GM12878 (cell line): Measurements from ENCODE around the gene SRGAP1. TPM values are rescaled to one million over a fixed set of nuclear protein-coding genes. Genes with fewer than 3 reads are reported as not detected.

Experiments
- ATAC-seq: fragments of 200-7000 bp; cut with Tn5 transposase; 3 replicates; pipeline ENCODE4 v1.9.1; 2020; ENCODE audit warnings: mild to moderate bottlenecking, moderate library complexity
- BruUV-seq: library from RNA; stranded (reverse); fragments of 400-500 nt; replicated peaks from 2 replicates; lab custom pipeline; 2021; lab: Mats Ljungman, UMichigan
- CTCF ChIA-PET: fragments of 300-600 bp; sonication (Branson Sonifier 250); formaldehyde crosslinking; extraction: SDS; loops from one replicate; lab custom pipeline; 2021; ENCODE audit warnings: inconsistent platforms; lab: Yijun Ruan, JAX
- POLR2A ChIA-PET: fragments of 350-600 bp; formaldehyde crosslinking; extraction: SDS; loops from one replicate; lab custom pipeline; 2021; ENCODE audit warnings: inconsistent platforms; lab: Charles Lee
- RAD21 ChIA-PET: fragments of 300-600 bp; sonication (Branson Sonifier 250); formaldehyde crosslinking; loops from one replicate; lab custom pipeline; 2023; ENCODE audit warnings: antibody characterized with exemption; ENCODE audit not compliant: unreplicated experiment; lab: Charles Lee
- SMC1A ChIA-PET: fragments of 300-600 bp; sonication (Branson Sonifier 250); formaldehyde crosslinking; loops from one replicate; lab custom pipeline; 2023; ENCODE audit not compliant: unreplicated experiment, uncharacterized antibody; lab: Charles Lee
- DNase-seq: peaks from one replicate; pipeline ENCODE4 v3.0.0-alpha.2; 2011; ENCODE audit warnings: low read depth, low spot score
- FAIRE-seq: peaks from 3 replicates; lab custom pipeline; 2011; peaks lifted over from hg19 to GRCh38; lab: Jason Lieb, UNC
- H2AFZ ChIP-seq: 2 replicates; pipeline ENCODE4 v1.6.0; 2011; ENCODE audit warnings: low read depth, low read length, control low read depth; ENCODE audit not compliant: control insufficient read depth
- H3K27ac ChIP-seq: 2 replicates; pipeline ENCODE4 v1.5.1; 2011; ENCODE audit warnings: control low read depth; ENCODE audit not compliant: control insufficient read depth, insufficient read depth
- H3K27me3 ChIP-seq, 2 experiments: replicated peaks in 1 of 2; 2 replicates each; pipeline versions ENCODE4 v1.6.0 to v1.6.1; 2011; ENCODE audit warnings: low read length in 1 of 2; ENCODE audit not compliant: control insufficient read depth in 2 of 2, insufficient read depth in 2 of 2
- H3K36me3 ChIP-seq, 2 experiments: 2 replicates each; pipeline ENCODE4 v1.5.1; 2011; ENCODE audit warnings: low read length in 1 of 2; ENCODE audit not compliant: control insufficient read depth in 2 of 2, insufficient read depth in 2 of 2
- H3K4me1 ChIP-seq: 2 replicates; pipeline ENCODE4 v1.6.1; 2011; ENCODE audit warnings: mild to moderate bottlenecking, low read length, moderate library complexity, mixed read lengths; ENCODE audit not compliant: control insufficient read depth, insufficient read depth
- H3K4me2 ChIP-seq: 2 replicates; pipeline ENCODE4 v1.6.0; 2011; ENCODE audit warnings: control low read depth; ENCODE audit not compliant: control insufficient read depth, insufficient read depth
- H3K4me3 ChIP-seq: fragments of 200-600 bp; sonication (generic); 2 replicates; pipeline ENCODE4 v1.5.1; 2016
- H3K79me2 ChIP-seq: 2 replicates; pipeline ENCODE4 v1.6.0; 2011; ENCODE audit warnings: low read length; ENCODE audit not compliant: control insufficient read depth, insufficient read depth
- H3K9ac ChIP-seq: 2 replicates; pipeline ENCODE4 v1.8.0; 2011; ENCODE audit warnings: low read length, control low read depth, mixed read lengths; ENCODE audit not compliant: control insufficient read depth, insufficient read depth
- H3K9me3 ChIP-seq: replicated peaks from 3 replicates; pipeline ENCODE4 v1.5.1; 2011; ENCODE audit warnings: mild to moderate bottlenecking, low read length; ENCODE audit not compliant: control insufficient read depth, insufficient read depth
- H4K20me1 ChIP-seq: 2 replicates; pipeline ENCODE4 v1.6.0; 2011; ENCODE audit not compliant: control insufficient read depth, insufficient read depth
- NFYA ChIP-seq: IDR thresholded peaks from 2 replicates; pipeline ENCODE4 v1.6.1; 2011; ENCODE audit warnings: low read depth, mild to moderate bottlenecking, low read length, improper control_type of control experiment, borderline replicate concordance
- PAX8 ChIP-seq: fragments of 450-650 bp; IDR thresholded peaks from 2 replicates; pipeline ENCODE4 v1.6.1; 2017; ENCODE audit warnings: mild to moderate bottlenecking, moderate library complexity
- POLR2AphosphoS5 ChIP-seq: IDR thresholded peaks from 2 replicates; pipeline ENCODE4 v1.6.1; 2011; ENCODE audit warnings: mild to moderate bottlenecking, low read length, inconsistent platforms
- RAD51 ChIP-seq: fragments of 450-650 bp; IDR thresholded peaks from 2 replicates; pipeline ENCODE4 v1.6.1; 2016; ENCODE audit warnings: moderate library complexity, mild to moderate bottlenecking, inconsistent platforms
- SREBF2 ChIP-seq: IDR thresholded peaks from 2 replicates; pipeline ENCODE4 v1.6.1; 2012; ENCODE audit warnings: mild to moderate bottlenecking, low read length
- SUPT20H ChIP-seq: IDR thresholded peaks from 2 replicates; pipeline ENCODE4 v1.6.1; 2011; ENCODE audit warnings: low read depth, mild to moderate bottlenecking, low read length, moderate library complexity, borderline replicate concordance; ENCODE audit not compliant: control insufficient read depth
- ZNF24 ChIP-seq: fragments of 450-650 bp; IDR thresholded peaks from 2 replicates; pipeline ENCODE4 v1.6.1; 2017; ENCODE audit warnings: antibody characterized with exemption, mild to moderate bottlenecking
- WGBS: methylation state at CpG from one replicate; pipeline ENCODE4 v1.1.6; 2016; ENCODE audit warnings: low lambda C conversion rate; ENCODE audit not compliant: insufficient replicate concordance, insufficient coverage; ENCODE audit errors: missing lambda C conversion rate; 5-methylcytosine and 5-hydroxymethylcytosine counted together
- in situ Hi-C: fragments of 300-500 bp; cut with MboI; formaldehyde crosslinking; loops from 9 replicates; pipeline ENCODE4 v1.14.3; 2018; ENCODE audit warnings: mixed read lengths
- intact Hi-C: fragments of 100-400 bp; cut with micrococcal nuclease; formaldehyde crosslinking; loops from one replicate; pipeline ENCODE4 v1.14.2; 2022; ENCODE audit not compliant: unreplicated experiment
- polyA plus RNA-seq, 11 experiments: library from polyadenylated mRNA; depleted of rRNA in 4 of 11; unstranded in 6 of 11; stranded (reverse) in 5 of 11; fragments of >200 nt; fragmentation: Nextera tagmentation in 4 of 11; fragmentation: Illumina TruSeq in 1 of 11; extraction: Ambion mirVana in 4 of 11; extraction: Trizol in 1 of 11; gene quantifications; 1 replicate in 1 of 11; 2 replicates in 10 of 11; pipeline versions ENCODE4 v1.2.1 to v1.2.3, GENCODE V29; 2011 to 2016; ENCODE audit warnings: inconsistent platforms in 2 of 11, missing spikeins in 2 of 11, low read depth in 1 of 11
- total RNA-seq, 4 experiments: library from RNA; depleted of rRNA in 3 of 4; stranded (reverse); fragments of >200 nt in 3 of 4; fragmentation: Illumina TruSeq in 1 of 4; extraction: Trizol in 1 of 4; gene quantifications; 2 replicates each; pipeline versions ENCODE4 v1.2.1 to v1.2.3, GENCODE V29; 2013 to 2021
- TF ChIP-seq, protein P1 (sequence below): IDR thresholded peaks from 2 replicates; pipeline ENCODE4 v1.6.1; 2011; ENCODE audit warnings: borderline replicate concordance, low read depth, mild to moderate bottlenecking, moderate library complexity, mixed read lengths, low read length; ENCODE audit not compliant: insufficient read depth; ENCODE audit errors: extremely low read length
- TF ChIP-seq, protein P2 (sequence below): fragments of 450-650 bp; IDR thresholded peaks from 2 replicates; pipeline ENCODE4 v1.6.1; 2017; ENCODE audit warnings: mild to moderate bottlenecking
- TF ChIP-seq, protein P3 (sequence below): IDR thresholded peaks from 2 replicates; pipeline ENCODE4 v1.6.1; 2012; ENCODE audit warnings: mild to moderate bottlenecking, low read depth, low read length
- TF ChIP-seq, protein P4 (sequence below): fragments of 450-650 bp; IDR thresholded peaks from 2 replicates; pipeline ENCODE4 v1.6.1; 2017; ENCODE audit warnings: low read depth, mild to moderate bottlenecking, moderate library complexity

The SRGAP1 gene
- total and polyA plus RNA-seq, 10 of the 15 experiments (the other 5 are each of a cell fraction or from before 2014, with no cell fraction given), result 0.16 to 0.85 (median 0.46) TPM

DNA sequence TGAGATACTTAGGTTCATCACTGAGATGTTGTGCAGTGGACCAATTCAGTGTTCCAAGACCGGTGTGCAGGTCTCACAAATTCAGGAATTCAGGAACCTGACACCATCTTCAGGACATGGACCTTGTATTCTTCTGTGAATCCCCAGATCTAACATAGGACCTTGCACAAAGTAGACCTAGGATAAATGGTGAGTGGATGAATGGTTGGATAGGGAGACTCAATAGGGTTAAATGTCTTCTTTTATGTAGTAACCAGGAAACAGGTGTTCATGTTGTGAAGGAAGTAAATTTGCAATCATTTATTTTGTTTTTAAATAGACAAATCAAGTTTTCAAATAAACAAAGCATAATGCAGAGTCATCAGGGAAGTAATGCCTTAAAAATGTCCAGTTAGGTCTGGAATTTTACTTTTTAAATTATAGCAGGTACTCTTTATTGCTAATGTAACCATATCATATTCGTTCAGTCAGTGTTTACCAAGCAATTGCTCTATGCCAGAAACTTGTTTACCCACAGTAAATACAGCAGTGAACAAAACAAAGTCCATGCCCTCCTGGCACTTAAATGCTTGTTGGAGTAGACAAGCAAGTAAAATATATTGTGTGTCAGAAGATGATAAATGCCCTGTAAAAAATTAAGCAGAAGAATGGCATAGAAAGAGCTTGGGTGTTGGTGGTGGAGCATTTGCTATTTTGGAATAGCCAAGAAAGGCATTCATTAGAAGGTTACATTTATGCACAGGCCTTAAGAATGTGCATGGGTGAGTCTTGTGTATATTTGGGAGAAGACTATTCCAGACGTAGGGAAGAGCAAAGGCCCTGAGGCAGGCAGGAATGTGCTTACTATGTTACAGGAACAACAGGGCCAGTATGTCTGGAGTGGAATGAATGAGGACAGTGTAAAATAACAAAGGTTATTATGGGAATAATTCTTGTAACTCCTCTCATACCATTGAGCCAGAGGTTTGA is 38.5 kb upstream of the SRGAP1 start:
- Histone ChIP-seq H3K36me3 (peaks cover 0 to 9% of the 10 kb centered on the region in 2 experiments; a peak in 3 of 4 replicates), H3K27ac (no peak overlapping the region), H3K4me1 (no peaks in the 10 kb centered on the region)
- ChIA-PET POLR2A (no interaction called here), RAD21 (no interaction called here)
- WGBS, result 79% methylated on average over 3 of the region's 3 CpGs
- in situ Hi-C loops, result no loop called here
- no peak for FAIRE-seq
- TF ChIP-seq ZNF24 (no peak), PAX8 (no peak), NFYA (no peak), SUPT20H (no peak), POLR2AphosphoS5 (no peak), RAD51 (no peak), SREBF2 (no peak)
- TF ChIP-seq, protein P1, sequence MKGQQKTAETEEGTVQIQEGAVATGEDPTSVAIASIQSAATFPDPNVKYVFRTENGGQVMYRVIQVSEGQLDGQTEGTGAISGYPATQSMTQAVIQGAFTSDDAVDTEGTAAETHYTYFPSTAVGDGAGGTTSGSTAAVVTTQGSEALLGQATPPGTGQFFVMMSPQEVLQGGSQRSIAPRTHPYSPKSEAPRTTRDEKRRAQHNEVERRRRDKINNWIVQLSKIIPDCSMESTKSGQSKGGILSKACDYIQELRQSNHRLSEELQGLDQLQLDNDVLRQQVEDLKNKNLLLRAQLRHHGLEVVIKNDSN, result no peak
- TF ChIP-seq, protein P2, sequence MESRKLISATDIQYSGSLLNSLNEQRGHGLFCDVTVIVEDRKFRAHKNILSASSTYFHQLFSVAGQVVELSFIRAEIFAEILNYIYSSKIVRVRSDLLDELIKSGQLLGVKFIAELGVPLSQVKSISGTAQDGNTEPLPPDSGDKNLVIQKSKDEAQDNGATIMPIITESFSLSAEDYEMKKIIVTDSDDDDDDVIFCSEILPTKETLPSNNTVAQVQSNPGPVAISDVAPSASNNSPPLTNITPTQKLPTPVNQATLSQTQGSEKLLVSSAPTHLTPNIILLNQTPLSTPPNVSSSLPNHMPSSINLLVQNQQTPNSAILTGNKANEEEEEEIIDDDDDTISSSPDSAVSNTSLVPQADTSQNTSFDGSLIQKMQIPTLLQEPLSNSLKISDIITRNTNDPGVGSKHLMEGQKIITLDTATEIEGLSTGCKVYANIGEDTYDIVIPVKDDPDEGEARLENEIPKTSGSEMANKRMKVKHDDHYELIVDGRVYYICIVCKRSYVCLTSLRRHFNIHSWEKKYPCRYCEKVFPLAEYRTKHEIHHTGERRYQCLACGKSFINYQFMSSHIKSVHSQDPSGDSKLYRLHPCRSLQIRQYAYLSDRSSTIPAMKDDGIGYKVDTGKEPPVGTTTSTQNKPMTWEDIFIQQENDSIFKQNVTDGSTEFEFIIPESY, result no peak
- TF ChIP-seq, protein P3, sequence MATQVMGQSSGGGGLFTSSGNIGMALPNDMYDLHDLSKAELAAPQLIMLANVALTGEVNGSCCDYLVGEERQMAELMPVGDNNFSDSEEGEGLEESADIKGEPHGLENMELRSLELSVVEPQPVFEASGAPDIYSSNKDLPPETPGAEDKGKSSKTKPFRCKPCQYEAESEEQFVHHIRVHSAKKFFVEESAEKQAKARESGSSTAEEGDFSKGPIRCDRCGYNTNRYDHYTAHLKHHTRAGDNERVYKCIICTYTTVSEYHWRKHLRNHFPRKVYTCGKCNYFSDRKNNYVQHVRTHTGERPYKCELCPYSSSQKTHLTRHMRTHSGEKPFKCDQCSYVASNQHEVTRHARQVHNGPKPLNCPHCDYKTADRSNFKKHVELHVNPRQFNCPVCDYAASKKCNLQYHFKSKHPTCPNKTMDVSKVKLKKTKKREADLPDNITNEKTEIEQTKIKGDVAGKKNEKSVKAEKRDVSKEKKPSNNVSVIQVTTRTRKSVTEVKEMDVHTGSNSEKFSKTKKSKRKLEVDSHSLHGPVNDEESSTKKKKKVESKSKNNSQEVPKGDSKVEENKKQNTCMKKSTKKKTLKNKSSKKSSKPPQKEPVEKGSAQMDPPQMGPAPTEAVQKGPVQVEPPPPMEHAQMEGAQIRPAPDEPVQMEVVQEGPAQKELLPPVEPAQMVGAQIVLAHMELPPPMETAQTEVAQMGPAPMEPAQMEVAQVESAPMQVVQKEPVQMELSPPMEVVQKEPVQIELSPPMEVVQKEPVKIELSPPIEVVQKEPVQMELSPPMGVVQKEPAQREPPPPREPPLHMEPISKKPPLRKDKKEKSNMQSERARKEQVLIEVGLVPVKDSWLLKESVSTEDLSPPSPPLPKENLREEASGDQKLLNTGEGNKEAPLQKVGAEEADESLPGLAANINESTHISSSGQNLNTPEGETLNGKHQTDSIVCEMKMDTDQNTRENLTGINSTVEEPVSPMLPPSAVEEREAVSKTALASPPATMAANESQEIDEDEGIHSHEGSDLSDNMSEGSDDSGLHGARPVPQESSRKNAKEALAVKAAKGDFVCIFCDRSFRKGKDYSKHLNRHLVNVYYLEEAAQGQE, result no peak
- TF ChIP-seq, protein P4, sequence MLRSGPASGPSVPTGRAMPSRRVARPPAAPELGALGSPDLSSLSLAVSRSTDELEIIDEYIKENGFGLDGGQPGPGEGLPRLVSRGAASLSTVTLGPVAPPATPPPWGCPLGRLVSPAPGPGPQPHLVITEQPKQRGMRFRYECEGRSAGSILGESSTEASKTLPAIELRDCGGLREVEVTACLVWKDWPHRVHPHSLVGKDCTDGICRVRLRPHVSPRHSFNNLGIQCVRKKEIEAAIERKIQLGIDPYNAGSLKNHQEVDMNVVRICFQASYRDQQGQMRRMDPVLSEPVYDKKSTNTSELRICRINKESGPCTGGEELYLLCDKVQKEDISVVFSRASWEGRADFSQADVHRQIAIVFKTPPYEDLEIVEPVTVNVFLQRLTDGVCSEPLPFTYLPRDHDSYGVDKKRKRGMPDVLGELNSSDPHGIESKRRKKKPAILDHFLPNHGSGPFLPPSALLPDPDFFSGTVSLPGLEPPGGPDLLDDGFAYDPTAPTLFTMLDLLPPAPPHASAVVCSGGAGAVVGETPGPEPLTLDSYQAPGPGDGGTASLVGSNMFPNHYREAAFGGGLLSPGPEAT, result no peak
- TF ChIP-seq, all 136 proteins: peak for 0
- ChIA-PET SMC1A (no interaction called here), CTCF (no interaction called here)
- no peaks in the 10 kb centered on the region for H3K79me2 ChIP-seq
- no peak overlapping the region for H3K9ac ChIP-seq
- H3K27me3 ChIP-seq, result no peaks in the 10 kb centered on the region
- no peak overlapping the region for H3K4me3 ChIP-seq
- no peaks in the 10 kb centered on the region for H3K9me3 ChIP-seq
- intact Hi-C loops, result no loop called here
- no peak for ATAC-seq
- DNase-seq, result no peak
- no TSS peak for BruUV-seq
- H2AFZ ChIP-seq, result no peak overlapping the region
- H4K20me1 ChIP-seq, result no peaks in the 10 kb centered on the region
- H3K4me2 ChIP-seq, result no peak overlapping the region
